ENCODE measurements around the gene GDI2. TPM values are rescaled to one million over a fixed set of nuclear protein-coding genes. Genes with fewer than 3 reads are reported as not detected.
A peak's percentile ranks its signal among the peaks of the same experiment; 100 is the strongest.

The GDI2 gene
- total RNA-seq, 2 experiments from 2014 or later, result 265 to 292 TPM

GRCh38 chr10:5814110-5815107 lies 1.2 kb upstream of the GDI2 start:
- Histone ChIP-seq H3K4me1 (ENCODE audit: insufficient read depth, low read length, poor library complexity, severe bottlenecking) (peaks cover 63% of the 10 kb centered on the region), H3K9me3 (ENCODE audit: low read length) (no peaks in the 10 kb centered on the region), H3K9me2 (ENCODE audit: insufficient read depth, low read length) (no peaks in the 10 kb centered on the region), H4K20me1 (ENCODE audit: insufficient read depth, low read length) (peaks cover 32% of the 10 kb centered on the region), H3K4me2 (ENCODE audit: low read length) (peak overlapping the region; percentile 89), H3K4me3 (ENCODE audit: low read depth, low read length, poor library complexity, severe bottlenecking) (peak overlapping the region; percentile 94), H3K36me3 (ENCODE audit: insufficient read depth, low read length) (peaks cover 36% of the 10 kb centered on the region), H3K27ac (ENCODE audit: low read depth, low read length, poor library complexity, severe bottlenecking) (peak overlapping the region; percentile 85), H3K79me2 (ENCODE audit: insufficient read depth, low read depth, low read length) (peaks cover 55% of the 10 kb centered on the region), H2AFZ (ENCODE audit: low read length) (no peak overlapping the region)
- intact Hi-C loops (cut with micrococcal nuclease; ENCODE audit: unreplicated experiment), result loop anchor here (1.0 to 10.0 kb wide), 2 partner anchors 26 to 270 kb away; partner anchors contain the start of gene RBM17
- BruUV-seq (replicated peaks), result no TSS peak
- DNase-seq (ENCODE audit: low spot score), result peak; percentile 74
- ChIA-PET POLR2A (interaction anchor here (0.7 to 7.9 kb wide), 15 partner anchors 8 to 1662 kb away, joined by 3 to 144 read pairs (median 4); partner anchors contain the start of genes ANKRD16 and FBH1), CTCF (ENCODE audit: unreplicated experiment) (no interaction called here)
- TF ChIP-seq CTCF (conservative IDR thresholded peaks at IDR 0.05; ENCODE audit: low read length) (no peak), EZH2phosphoT487 (IDR thresholded peaks at IDR 0.05; ENCODE audit: borderline replicate concordance, low read depth, low read length) (no peak)

DNA sequence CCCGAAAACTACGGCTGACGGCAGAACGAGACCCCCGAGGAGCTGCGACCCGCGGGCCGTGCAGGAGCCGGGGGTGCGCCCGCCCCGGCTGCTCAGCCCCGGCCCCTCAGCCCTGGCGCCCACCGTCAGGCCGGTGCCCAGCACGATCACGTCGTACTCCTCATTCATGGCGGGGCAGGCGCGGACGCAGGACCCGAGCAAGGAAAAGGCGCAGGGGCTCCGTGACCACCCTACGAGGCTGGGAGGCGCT lies 218 bp downstream of the GDI2 start:
- POLR2A ChIA-PET, result interaction anchor here (0.6 to 7.9 kb wide), 7 partner anchors 30 to 156 kb away, joined by 3 to 144 read pairs (median 4); no protein-coding TSS in a partner anchor
- H3K4me2 ChIP-seq (ENCODE audit: low read length), result peak overlapping the region; percentile 94
- CTCF ChIA-PET (ENCODE audit: unreplicated experiment), result no interaction called here

More for the DNA sequence above, 218 bp downstream of the GDI2 start:
- H3K79me2 ChIP-seq (ENCODE audit: insufficient read depth, low read depth, low read length), result peaks cover 69% of the 10 kb centered on the region
- H3K9me2 ChIP-seq (ENCODE audit: insufficient read depth, low read length), result no peaks in the 10 kb centered on the region
- H3K9me3 ChIP-seq (ENCODE audit: low read length), result no peaks in the 10 kb centered on the region
- H3K4me3 ChIP-seq (ENCODE audit: low read depth, low read length, poor library complexity, severe bottlenecking), result peak overlapping the region; percentile 94
- 0 out of 2 replicates have a peak, but pooled peaks have one; percentile 17 for TF ChIP-seq CTCF (conservative IDR thresholded peaks at IDR 0.05; ENCODE audit: low read length)
- TF ChIP-seq EZH2phosphoT487 (IDR thresholded peaks at IDR 0.05; ENCODE audit: borderline replicate concordance, low read depth, low read length), result no peak
- no TSS peak for BruUV-seq (replicated peaks)
- intact Hi-C loops (cut with micrococcal nuclease; ENCODE audit: unreplicated experiment), result loop anchor here (2.0 to 10.0 kb wide), 6 partner anchors 40 to 272 kb away; partner anchors contain the start of genes ANKRD16, RBM17 and TASOR2
- peak overlapping the region; percentile 85 for H3K27ac ChIP-seq (ENCODE audit: low read depth, low read length, poor library complexity, severe bottlenecking)
- no peak for DNase-seq (ENCODE audit: low spot score)
- peaks cover 35% of the 10 kb centered on the region for H4K20me1 ChIP-seq (ENCODE audit: insufficient read depth, low read length)
- peaks cover 49% of the 10 kb centered on the region for H3K36me3 ChIP-seq (ENCODE audit: insufficient read depth, low read length)
- H2AFZ ChIP-seq (ENCODE audit: low read length), result no peak overlapping the region
- peaks cover 68% of the 10 kb centered on the region for H3K4me1 ChIP-seq (ENCODE audit: insufficient read depth, low read length, poor library complexity, severe bottlenecking)

Data from OCI-LY7 (cell line).